ENCODE results near the gene MYCBP2.
"Not testable (repeated sequence)": the region's sequence is repeated elsewhere in the genome, so short reads cannot be mapped to it uniquely, and the experiment has no call there.

Gene MYCBP2

GRCh38 chr13:77019756-77020155, 307.1 kb downstream of the MYCBP2 start:
- DNase-seq, result no peak

- no peak for DNase-seq
Observed at GRCh38 chr13:77016888-77017623, 309.8 kb downstream of the MYCBP2 start.

GRCh38 chr13:77016251-77016812, 310.6 kb downstream of the MYCBP2 start:
- no peak for DNase-seq

GRCh38 chr13:77014906-77015685, 311.8 kb downstream of the MYCBP2 start:
- no peak for DNase-seq

GRCh38 chr13:77013853-77014542, 312.9 kb downstream of the MYCBP2 start:
- DNase-seq, result no peak

- not testable (repeated sequence) for DNase-seq
Observed at GRCh38 chr13:77009719-77010118, 317.2 kb downstream of the MYCBP2 start.

GRCh38 chr13:77009011-77009410, 317.9 kb downstream of the MYCBP2 start:
- no peak for DNase-seq

GRCh38 chr13:77008337-77008736, 318.6 kb downstream of the MYCBP2 start:
- not testable (repeated sequence) for DNase-seq

- no peak for DNase-seq
Observed at GRCh38 chr13:77002590-77003190, 324.2 kb downstream of the MYCBP2 start.

GRCh38 chr13:77001963-77002587, 324.8 kb downstream of the MYCBP2 start:
- DNase-seq, result no peak

- no peak for DNase-seq
Observed at GRCh38 chr13:77001540-77001939, 325.4 kb downstream of the MYCBP2 start.

GRCh38 chr13:77000475-77000874, 326.4 kb downstream of the MYCBP2 start:
- no peak for DNase-seq
